SK-N-SH treated with all-trans-retinoic acid at 6 μM for 48 hours (cell line): ENCODE data around the gene GNA14.

Experiments used
- ATAC-seq: fragments of 200-7000 bp; cut with Tn5 transposase; 3 replicates; pipeline ENCODE4 v1.9.1; 2020; ENCODE audit warnings: mild to moderate bottlenecking, moderate library complexity
- ARNTL ChIP-seq: fragments of 450-650 bp; formaldehyde crosslinking; IDR thresholded peaks from 2 replicates; pipeline ENCODE4 v1.5.0; 2020; ENCODE audit warnings: low read depth, mild to moderate bottlenecking, moderate library complexity, borderline replicate concordance
- CREB5 ChIP-seq: fragments of 250-450 bp; sonication (Bioruptor Pico); IDR thresholded peaks from 2 replicates; pipeline ENCODE4 v1.5.1; 2020; ENCODE audit warnings: low read depth, mild to moderate bottlenecking, moderate library complexity
- CSRNP3 ChIP-seq: fragments of 250-450 bp; sonication (Bioruptor Pico); IDR thresholded peaks from 2 replicates; pipeline ENCODE4 v1.5.1; 2021; ENCODE audit warnings: mild to moderate bottlenecking, moderate library complexity
- ESRRG ChIP-seq: fragments of 250-450 bp; sonication (Bioruptor Pico); IDR thresholded peaks from 2 replicates; pipeline ENCODE4 v1.6.1; 2021; ENCODE audit warnings: mild to moderate bottlenecking
- GLIS3 ChIP-seq: fragments of 250-450 bp; sonication (Bioruptor Pico); IDR thresholded peaks from 2 replicates; pipeline ENCODE4 v1.5.0; 2020; ENCODE audit warnings: mild to moderate bottlenecking, moderate library complexity
- ISL1 ChIP-seq: fragments of 250-450 bp; sonication (Bioruptor Pico); IDR thresholded peaks from 2 replicates; pipeline ENCODE4 v2.1.2; 2022; ENCODE audit warnings: mild to moderate bottlenecking, moderate library complexity
- OSR1 ChIP-seq: fragments of 250-450 bp; sonication (Bioruptor Pico); IDR thresholded peaks from 2 replicates; pipeline ENCODE4 v1.8.0; 2022; ENCODE audit warnings: moderate library complexity, mild to moderate bottlenecking, inconsistent platforms
- PATZ1 ChIP-seq: fragments of 250-450 bp; sonication (Bioruptor Pico); IDR thresholded peaks from 2 replicates; pipeline ENCODE4 v1.8.0; 2020; ENCODE audit warnings: mild to moderate bottlenecking, moderate library complexity, borderline replicate concordance
- POU6F1 ChIP-seq: fragments of 250-450 bp; sonication (Bioruptor Pico); IDR thresholded peaks from 2 replicates; pipeline ENCODE4 v1.8.0; 2021; ENCODE audit warnings: low read depth, mild to moderate bottlenecking, moderate library complexity, borderline replicate concordance
- PPARA ChIP-seq: fragments of 250-450 bp; sonication (Bioruptor Pico); IDR thresholded peaks from 2 replicates; pipeline ENCODE4 v1.5.0; 2020; ENCODE audit warnings: mild to moderate bottlenecking, borderline replicate concordance
- RARB ChIP-seq: fragments of 250-450 bp; sonication (Bioruptor Pico); IDR thresholded peaks from 2 replicates; pipeline ENCODE4 v1.8.0; 2021; ENCODE audit warnings: mild to moderate bottlenecking, moderate library complexity
- SNAI2 ChIP-seq: fragments of 250-450 bp; sonication (Bioruptor Pico); IDR thresholded peaks from 2 replicates; pipeline ENCODE4 v1.5.0; 2020; ENCODE audit warnings: mild to moderate bottlenecking, moderate library complexity
- TCF4 ChIP-seq: fragments of 250-450 bp; sonication (Bioruptor Pico); IDR thresholded peaks from 2 replicates; pipeline ENCODE4 v1.8.0; 2021; ENCODE audit warnings: mild to moderate bottlenecking, moderate library complexity, borderline replicate concordance
- TOX ChIP-seq: fragments of 250-450 bp; sonication (Bioruptor Pico); IDR thresholded peaks from 2 replicates; pipeline ENCODE4 v1.8.0; 2021; ENCODE audit warnings: mild to moderate bottlenecking, moderate library complexity, borderline replicate concordance
- TSHZ2 ChIP-seq: fragments of 250-450 bp; sonication (Bioruptor Pico); IDR thresholded peaks from 2 replicates; pipeline ENCODE4 v1.5.0; 2020; ENCODE audit warnings: mild to moderate bottlenecking, moderate library complexity
- ZC3H10 ChIP-seq: fragments of 250-450 bp; sonication (Bioruptor Pico); IDR thresholded peaks from 2 replicates; pipeline ENCODE4 v1.5.1; 2021; ENCODE audit warnings: mild to moderate bottlenecking, moderate library complexity
- ZFP3 ChIP-seq: fragments of 250-450 bp; sonication (Bioruptor Pico); IDR thresholded peaks from 2 replicates; pipeline ENCODE4 v1.5.0; 2020; ENCODE audit warnings: mild to moderate bottlenecking, moderate library complexity
- ZNF565 ChIP-seq: fragments of 450-650 bp; formaldehyde crosslinking; conservative IDR thresholded peaks from 2 replicates; pipeline ENCODE4 v1.5.0; 2020; ENCODE audit warnings: low read depth, mild to moderate bottlenecking, moderate library complexity

Gene GNA14

GRCh38 chr9:77593528-77593927 is 54.6 kb downstream of the GNA14 start:
- TF ChIP-seq POU6F1 (CRISPR knock-in tag) (no peak), TSHZ2 (CRISPR knock-in tag) (no peak), RARB (CRISPR knock-in tag) (no peak)

GRCh38 chr9:77592476-77592875 is 55.6 kb downstream of the GNA14 start:
- TF ChIP-seq ZNF565 (CRISPR knock-in tag) (no peak), TCF4 (CRISPR knock-in tag) (no peak), ARNTL (CRISPR knock-in tag) (no peak), ESRRG (no peak), ZC3H10 (CRISPR knock-in tag) (no peak), CSRNP3 (no peak), ZFP3 (CRISPR knock-in tag) (no peak), TOX (CRISPR knock-in tag) (no peak), CREB5 (no peak), PPARA (CRISPR knock-in tag) (no peak), PATZ1 (no peak), OSR1 (no peak), ISL1 (CRISPR knock-in tag) (no peak)
- no peak for ATAC-seq

More at GRCh38 chr9:77593528-77593927, 54.6 kb downstream of the GNA14 start:
- ATAC-seq: no peak

GRCh38 chr9:77589046-77589795 is 58.9 kb downstream of the GNA14 start:
- TF ChIP-seq RARB (CRISPR knock-in tag) (no peak), ISL1 (CRISPR knock-in tag) (no peak), PATZ1 (no peak), PPARA (CRISPR knock-in tag) (no peak), SNAI2 (CRISPR knock-in tag) (no peak), GLIS3 (no peak)
- TF ChIP-seq, all 23 proteins: peak for 0
- no peak for ATAC-seq
